Fibroblast of pulmonary artery (primary cell): ENCODE results near the gene F13A1.

Source experiments
- DNase-seq: peaks from one replicate; pipeline ENCODE4 v3.0.0-alpha.2; 2010; ENCODE audit warnings: low read depth
- H3K4me3 ChIP-seq: replicated peaks from 2 replicates; pipeline ENCODE4 v1.5.1; 2011; ENCODE audit warnings: low read depth, mild to moderate bottlenecking, control low read depth, low read length, moderate library complexity
- CTCF ChIP-seq: IDR thresholded peaks from 2 replicates; pipeline ENCODE4 v1.5.1; 2011; ENCODE audit warnings: mild to moderate bottlenecking, control low read depth, low read length, inconsistent platforms; ENCODE audit errors: missing control alignments

Gene F13A1

GRCh38 chr6:6333501-6333900 lies 13.0 kb upstream of the F13A1 start:
- DNase-seq, result no peak
- no peak overlapping the region for H3K4me3 ChIP-seq
- no peak for TF ChIP-seq CTCF

GRCh38 chr6:6332811-6333244 lies 12.4 kb upstream of the F13A1 start:
- DNase-seq, result no peak
- no peak for TF ChIP-seq CTCF

GRCh38 chr6:6331946-6332601 lies 11.6 kb upstream of the F13A1 start:
- DNase-seq, result no peak
- no peak overlapping the region for H3K4me3 ChIP-seq
- TF ChIP-seq CTCF, result no peak

More at GRCh38 chr6:6332811-6333244, 12.4 kb upstream of the F13A1 start:
- H3K4me3 ChIP-seq, result no peak overlapping the region

GRCh38 chr6:6331393-6331792 lies 10.9 kb upstream of the F13A1 start:
- no peak for DNase-seq
- no peak for TF ChIP-seq CTCF
- no peak overlapping the region for H3K4me3 ChIP-seq

- no peak for DNase-seq
- H3K4me3 ChIP-seq, result no peak overlapping the region
- no peak for TF ChIP-seq CTCF
Measured at GRCh38 chr6:6330407-6330806, 9.9 kb upstream of the F13A1 start.

- no peak for TF ChIP-seq CTCF
- H3K4me3 ChIP-seq, result no peak overlapping the region
- no peak for DNase-seq
Measured at GRCh38 chr6:6328451-6328850, 8.0 kb upstream of the F13A1 start.

GRCh38 chr6:6323352-6323751 lies 2.9 kb upstream of the F13A1 start:
- no peak for DNase-seq
- no peak for TF ChIP-seq CTCF
- H3K4me3 ChIP-seq, result no peak overlapping the region
